Mucosa of descending colon (tissue), 3 donors: ENCODE measurements around the gene DCLK1. TPM values are rescaled to one million over a fixed set of nuclear protein-coding genes. Genes with fewer than 3 reads are reported as not detected.

Source experiments
- ATAC-seq: fragments of 200-7000 bp; cut with Tn5 transposase; one replicate; pipeline ENCODE4 v1.9.1; 2020; ENCODE audit warnings: mild to moderate bottlenecking, moderate library complexity
- DNase-seq, 3 donors: peaks; one replicate each; pipeline ENCODE4 v3.0.0-alpha.2; 2020
- H3K36me3 ChIP-seq: fragments of 200-600 bp; one replicate; pipeline ENCODE4 v1.8.0; 2021; ENCODE audit warnings: low read depth, mild to moderate bottlenecking
- H3K4me1 ChIP-seq: fragments of 200-600 bp; one replicate; pipeline ENCODE4 v1.8.0; 2021; ENCODE audit warnings: low read depth, mild to moderate bottlenecking
- H3K4me3 ChIP-seq: fragments of 200-600 bp; one replicate; pipeline ENCODE4 v1.8.0; 2021; ENCODE audit warnings: mild to moderate bottlenecking
- H3K9me3 ChIP-seq: fragments of 200-600 bp; one replicate; pipeline ENCODE4 v1.8.0; 2021; ENCODE audit warnings: mild to moderate bottlenecking
- CTCF ChIP-seq: fragments of 200-600 bp; IDR thresholded peaks from one replicate; pipeline ENCODE4 v1.8.0; 2022; ENCODE audit warnings: antibody characterized with exemption, mild to moderate bottlenecking
- intact Hi-C, 2 donors: fragments of 100-400 bp; cut with DNase I in 1 of 2; cut with micrococcal nuclease in 1 of 2; formaldehyde crosslinking; loops; one replicate each; pipeline versions ENCODE4 v1.11.0 to v1.11.1; 2022; cut with DNase I, micrococcal nuclease
- total RNA-seq, 3 donors: library from RNA; stranded (reverse); fragmentation: NEBNext Ultra II Directional in 2 of 3; extraction: Animal tissue kit (Norgen Biotek cat#: 25700) in 2 of 3; gene quantifications; one replicate each; pipeline versions ENCODE4 v1.2.1 to v1.2.4, GENCODE V29; 2021 to 2023
- donor health status: DM: no; HTN: no; CAD: no; lungs with moderate emphysema.
- donor health status: DM: no; HTN: no; CAD: no.
- donor health status: DM: no; HTN: yes; CAD: no.

The DCLK1 gene
- total RNA-seq, 3 donors from 2014 or later, result 2.6 to 17.9 (median 12.7) TPM

DNA sequence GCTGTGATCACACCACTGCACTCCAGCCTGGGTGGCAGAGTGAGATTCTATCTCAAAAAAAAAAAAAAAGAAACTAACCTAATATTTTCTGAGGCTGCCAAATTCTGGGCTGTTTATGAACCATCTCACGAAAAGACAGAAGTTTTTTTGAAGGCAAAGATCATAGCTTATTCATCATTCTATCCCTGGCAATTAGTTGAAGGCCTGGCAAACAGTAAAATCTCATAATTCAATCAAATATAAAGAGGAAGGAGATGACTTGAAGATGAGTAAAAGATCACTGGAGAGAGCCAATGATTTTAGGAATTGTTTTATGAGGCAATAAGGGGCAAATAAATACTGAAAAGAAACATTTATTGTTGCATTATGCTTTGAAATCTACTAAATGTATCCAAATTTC is 216.5 kb downstream of the DCLK1 start:
- intact Hi-C loops, result no loop called here
- no peak for DNase-seq
- no peak overlapping the region for H3K4me3 ChIP-seq
- H3K36me3 ChIP-seq, result no peaks in the 10 kb centered on the region
- H3K4me1 ChIP-seq, result no peaks in the 10 kb centered on the region
- no peaks in the 10 kb centered on the region for H3K9me3 ChIP-seq
- ATAC-seq, result no peak
- TF ChIP-seq CTCF, result no peak

- no peak for TF ChIP-seq CTCF
- DNase-seq (no peak), ATAC-seq (no peak)
- Histone ChIP-seq H3K4me1 (no peaks in the 10 kb centered on the region), H3K4me3 (no peak overlapping the region), H3K36me3 (no peaks in the 10 kb centered on the region), H3K9me3 (no peaks in the 10 kb centered on the region)
- intact Hi-C loops, result no loop called here
These were observed 218.3 kb downstream of the DCLK1 start for GRCh38 chr13:35912841-35913240.

GRCh38 chr13:35909837-35910540 is 221.2 kb downstream of the DCLK1 start:
- Histone ChIP-seq H3K36me3 (no peaks in the 10 kb centered on the region), H3K4me1 (no peaks in the 10 kb centered on the region), H3K4me3 (no peak overlapping the region), H3K9me3 (no peaks in the 10 kb centered on the region)
- no peak for DNase-seq
- TF ChIP-seq CTCF, result no peak
- ATAC-seq, result no peak
- intact Hi-C loops, result no loop called here

GRCh38 chr13:35909091-35909490 is 222.1 kb downstream of the DCLK1 start:
- Histone ChIP-seq H3K4me1 (no peaks in the 10 kb centered on the region), H3K36me3 (no peaks in the 10 kb centered on the region), H3K9me3 (no peaks in the 10 kb centered on the region), H3K4me3 (no peak overlapping the region)
- DNase-seq, result no peak
- intact Hi-C loops, result no loop called here
- no peak for TF ChIP-seq CTCF
- ATAC-seq, result no peak

- Histone ChIP-seq H3K36me3 (no peaks in the 10 kb centered on the region), H3K4me1 (no peaks in the 10 kb centered on the region), H3K9me3 (no peaks in the 10 kb centered on the region), H3K4me3 (no peak overlapping the region)
- intact Hi-C loops, result no loop called here
- no peak for ATAC-seq
- no peak for TF ChIP-seq CTCF
- DNase-seq, result no peak
These were observed 223.0 kb downstream of the DCLK1 start for GRCh38 chr13:35908226-35908625.

- DNase-seq (no peak), ATAC-seq (no peak)
- Histone ChIP-seq H3K36me3 (no peaks in the 10 kb centered on the region), H3K4me1 (no peaks in the 10 kb centered on the region), H3K4me3 (no peak overlapping the region), H3K9me3 (no peaks in the 10 kb centered on the region)
- intact Hi-C loops, result no loop called here
- TF ChIP-seq CTCF, result no peak
These were observed 224.5 kb downstream of the DCLK1 start for GRCh38 chr13:35906636-35907035.
